Coronary artery (tissue), 2 donors: ENCODE results near the gene MRPS25.

ENCODE experiments used
- DNase-seq: peaks from one replicate; pipeline ENCODE4 v3.0.0-alpha.2; 2017; ENCODE audit warnings: low spot score
- H3K27ac ChIP-seq, 2 donors: fragments of 200-600 bp; sonication (generic); one replicate each; pipeline ENCODE4 v1.5.1; 2016 to 2019
- H3K4me3 ChIP-seq: fragments of 200-600 bp; sonication (generic); 2 replicates; pipeline ENCODE4 v1.5.1; 2016; ENCODE audit warnings: mild to moderate bottlenecking, moderate library complexity
- TF ChIP-seq, protein P1 (sequence below): fragments of 200-600 bp; sonication (generic); IDR thresholded peaks from one replicate; pipeline ENCODE4 v1.5.1; 2019; ENCODE audit warnings: antibody characterized with exemption

MRPS25 gene

DNA sequence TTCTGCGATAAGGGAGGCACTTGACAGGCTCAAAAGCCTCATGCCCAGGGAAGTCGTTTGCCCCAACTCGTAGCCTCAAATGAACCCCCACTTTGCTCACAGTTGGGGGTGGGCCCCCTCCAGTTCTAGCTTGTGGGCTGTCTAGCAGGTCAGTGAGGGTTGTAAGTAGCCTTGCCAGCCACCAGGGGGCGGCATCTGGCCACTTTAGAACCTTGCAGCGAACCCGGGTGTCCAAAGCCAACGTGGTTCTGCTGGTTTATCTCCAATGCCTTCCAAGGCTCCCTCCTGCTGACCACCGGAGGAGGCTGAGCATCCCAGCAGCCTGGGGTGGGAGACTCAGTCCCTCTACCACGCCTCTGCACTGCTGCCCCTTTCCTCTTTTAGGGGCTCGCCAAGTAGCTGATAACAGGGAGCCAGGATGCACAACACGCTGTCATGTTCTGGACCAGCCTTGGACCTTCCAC lies 43.0 kb upstream of the MRPS25 start:
- no peak overlapping the region for H3K27ac ChIP-seq
- DNase-seq: no peak
- peak overlapping the region; percentile 32 for H3K4me3 ChIP-seq
- TF ChIP-seq, protein P1, sequence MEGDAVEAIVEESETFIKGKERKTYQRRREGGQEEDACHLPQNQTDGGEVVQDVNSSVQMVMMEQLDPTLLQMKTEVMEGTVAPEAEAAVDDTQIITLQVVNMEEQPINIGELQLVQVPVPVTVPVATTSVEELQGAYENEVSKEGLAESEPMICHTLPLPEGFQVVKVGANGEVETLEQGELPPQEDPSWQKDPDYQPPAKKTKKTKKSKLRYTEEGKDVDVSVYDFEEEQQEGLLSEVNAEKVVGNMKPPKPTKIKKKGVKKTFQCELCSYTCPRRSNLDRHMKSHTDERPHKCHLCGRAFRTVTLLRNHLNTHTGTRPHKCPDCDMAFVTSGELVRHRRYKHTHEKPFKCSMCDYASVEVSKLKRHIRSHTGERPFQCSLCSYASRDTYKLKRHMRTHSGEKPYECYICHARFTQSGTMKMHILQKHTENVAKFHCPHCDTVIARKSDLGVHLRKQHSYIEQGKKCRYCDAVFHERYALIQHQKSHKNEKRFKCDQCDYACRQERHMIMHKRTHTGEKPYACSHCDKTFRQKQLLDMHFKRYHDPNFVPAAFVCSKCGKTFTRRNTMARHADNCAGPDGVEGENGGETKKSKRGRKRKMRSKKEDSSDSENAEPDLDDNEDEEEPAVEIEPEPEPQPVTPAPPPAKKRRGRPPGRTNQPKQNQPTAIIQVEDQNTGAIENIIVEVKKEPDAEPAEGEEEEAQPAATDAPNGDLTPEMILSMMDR: peak; percentile 69

DNA sequence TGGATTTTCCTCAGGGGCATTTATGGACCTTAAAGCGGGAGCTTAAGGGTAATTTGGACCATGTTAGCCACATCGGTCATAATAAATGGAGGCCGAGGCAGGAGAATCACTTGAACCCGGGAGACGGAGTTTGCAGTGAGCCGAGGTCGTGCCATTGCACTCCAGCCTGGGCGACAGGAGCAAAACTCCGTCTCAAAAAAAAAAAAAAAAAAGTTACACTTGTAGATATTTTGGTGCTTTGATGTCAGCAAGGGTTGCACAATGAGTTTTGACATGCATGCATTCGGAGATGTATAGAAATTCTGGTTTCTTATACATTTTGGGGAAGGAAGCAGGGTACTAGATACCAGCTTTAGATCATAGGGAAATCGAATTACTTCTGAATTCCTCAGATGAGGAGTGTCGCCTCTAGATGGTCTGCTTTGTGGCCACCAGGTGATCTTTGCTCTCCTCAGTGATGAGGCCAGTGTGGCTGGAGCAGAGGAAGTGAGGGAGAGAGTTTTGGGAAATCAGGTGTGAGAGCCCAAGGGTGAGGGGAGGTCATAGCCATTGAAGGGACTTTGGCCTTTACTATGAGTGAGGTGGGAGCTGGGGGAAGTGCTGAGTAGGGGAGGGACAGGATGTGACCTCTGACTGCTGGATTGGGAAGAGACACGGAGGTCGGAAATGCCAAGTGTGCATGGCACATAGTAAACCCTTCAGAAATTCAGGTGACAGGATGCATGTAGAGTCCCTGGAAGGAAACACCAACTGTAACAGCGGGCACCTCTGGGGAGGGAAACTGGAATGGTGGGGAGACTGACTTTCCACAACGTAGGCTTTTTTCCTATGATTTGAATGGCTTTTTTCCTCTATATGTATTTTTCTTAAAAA lies 42.2 kb upstream of the MRPS25 start:
- DNase-seq: no peak
- Histone ChIP-seq H3K4me3 (no peak overlapping the region), H3K27ac (no peak overlapping the region)
- TF ChIP-seq, protein P1: no peak

DNA sequence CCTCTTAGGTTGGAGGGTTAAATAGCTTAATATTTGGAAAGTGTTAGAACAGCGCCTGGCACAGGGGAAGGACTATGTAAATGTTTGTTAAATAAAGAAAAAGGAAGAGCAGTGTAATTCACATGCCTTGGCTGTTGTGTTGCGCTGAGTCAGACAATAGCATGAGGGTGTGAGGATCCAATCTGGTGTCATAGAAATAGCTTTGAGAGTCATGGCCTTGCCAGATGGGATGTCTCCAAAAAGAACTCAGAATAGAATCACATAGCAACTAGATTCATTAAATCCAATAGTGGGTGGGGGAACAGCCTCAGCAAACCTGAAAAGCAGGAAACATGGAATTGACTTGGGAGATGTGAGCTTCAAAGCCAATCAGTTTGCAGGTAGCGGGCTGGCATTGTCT lies 37.7 kb upstream of the MRPS25 start:
- no peak overlapping the region for H3K4me3 ChIP-seq
- TF ChIP-seq, protein P1: no peak
- DNase-seq: no peak
- peak overlapping the region; percentile 82 to 91 for H3K27ac ChIP-seq

DNA sequence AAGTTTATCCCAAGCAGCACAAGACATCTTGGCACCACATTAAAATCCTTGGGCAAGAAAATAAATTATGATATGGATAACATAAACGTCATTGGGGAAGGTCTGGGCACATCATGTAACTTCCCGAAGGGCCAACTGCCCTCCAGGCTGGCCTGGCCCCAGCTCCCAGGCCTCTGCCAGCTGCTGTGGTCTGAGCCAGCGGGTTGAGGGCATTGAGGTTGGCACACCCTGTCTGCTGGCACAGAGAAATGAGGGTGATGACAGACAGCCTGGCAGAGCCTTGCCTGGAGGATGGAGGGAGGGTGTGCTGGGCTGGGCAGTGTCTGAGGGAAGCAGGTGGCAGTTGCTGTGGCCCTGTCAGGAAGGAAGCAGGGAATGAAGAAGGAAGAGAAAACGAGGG lies 37.1 kb upstream of the MRPS25 start:
- DNase-seq: peak; percentile 95
- TF ChIP-seq, protein P1: no peak
- peak overlapping the region; percentile 35 for H3K4me3 ChIP-seq
- peak overlapping the region; percentile 82 to 91 for H3K27ac ChIP-seq

DNA sequence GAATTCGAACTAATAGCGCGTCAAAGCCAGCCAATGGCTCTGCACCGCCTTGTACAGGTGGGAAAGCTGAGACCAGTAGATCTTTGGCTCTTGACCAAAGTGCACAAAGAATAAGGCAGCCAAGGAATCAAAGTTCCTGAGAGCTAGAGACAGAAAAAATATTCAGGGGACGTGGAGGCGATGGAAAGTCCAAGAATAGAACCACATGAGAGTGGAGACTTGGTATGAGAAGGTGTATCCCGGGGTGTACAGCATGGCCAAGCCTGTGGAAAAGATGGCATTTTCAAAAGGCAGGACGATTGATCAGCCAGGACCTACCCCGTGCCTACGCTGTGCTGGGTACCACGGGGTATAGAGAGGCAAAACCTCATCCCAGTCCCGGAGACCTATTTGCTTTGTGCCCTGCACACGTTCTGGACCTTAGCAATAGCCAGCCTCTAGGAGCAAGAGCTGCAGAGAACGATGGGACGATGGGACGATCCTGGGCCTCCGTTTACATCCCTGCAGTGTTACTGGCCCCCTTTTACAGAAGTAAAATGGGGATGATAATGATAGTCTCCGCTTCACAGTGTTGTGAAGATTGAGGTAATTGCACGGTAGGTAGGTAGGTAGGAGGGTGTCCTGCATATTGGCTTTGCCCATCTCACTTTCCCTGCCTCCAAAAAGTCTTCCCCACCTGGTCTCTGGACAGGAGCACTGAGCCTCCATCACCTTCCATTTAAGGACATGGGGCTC lies 34.4 kb upstream of the MRPS25 start:
- TF ChIP-seq, protein P1: no peak
- DNase-seq: no peak
- H3K4me3 ChIP-seq: peak overlapping the region; percentile 98
- peak overlapping the region; percentile 59 to 97 for H3K27ac ChIP-seq

DNA sequence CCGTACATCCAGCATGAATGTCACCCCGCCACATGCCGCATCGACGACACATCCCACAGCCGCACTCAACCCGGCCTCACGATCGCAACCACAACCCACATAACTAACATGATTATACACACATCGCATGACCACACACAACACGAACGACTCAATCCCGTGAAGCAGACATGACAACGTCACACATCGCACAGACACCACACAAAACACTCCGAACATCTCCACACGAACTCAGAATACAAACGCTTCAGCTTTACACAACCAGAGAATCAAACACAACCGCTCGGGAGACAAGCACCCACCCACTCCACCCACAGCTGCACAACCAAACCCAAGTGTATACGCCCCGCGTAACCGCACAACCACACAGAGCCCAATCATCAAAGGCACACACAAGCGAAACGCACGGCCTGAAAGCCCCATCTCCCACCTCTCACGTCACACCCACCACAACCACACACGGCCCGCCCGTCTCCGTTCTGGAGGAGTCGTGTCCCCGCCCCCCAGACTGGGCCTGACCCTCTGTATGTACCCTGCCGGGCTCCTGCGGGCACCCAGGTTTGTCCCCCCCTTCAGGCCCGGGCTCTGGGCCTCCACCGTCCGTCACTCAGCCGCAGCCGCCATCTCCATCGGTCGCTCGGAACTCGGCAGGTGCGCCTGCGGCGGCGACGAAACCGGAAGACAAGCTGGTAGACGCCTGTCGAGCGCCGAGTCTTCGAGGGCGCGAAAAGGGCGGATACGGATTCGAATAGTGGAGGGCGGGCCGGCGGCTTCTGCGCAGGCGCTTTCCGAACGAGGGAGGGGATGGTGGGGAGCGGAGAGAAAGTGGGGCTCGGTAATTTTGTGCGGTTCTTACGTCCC lies 33.6 kb upstream of the MRPS25 start, which contains the start of gene RBSN:
Gene RBSN, minus strand, starts transcription at position 646 of the 861 bp plus-strand sequence. CDS start 3,028 bp downstream, outside the sequence.
- peak; percentile 96 for DNase-seq
- TF ChIP-seq, protein P1: no peak
- H3K27ac ChIP-seq: peak within 1 kb of the TSS; percentile 59 to 97
- peak within 1 kb of the TSS; percentile 98 for H3K4me3 ChIP-seq
